ENCODE measurements around the gene MIPEP.

MIPEP gene

GRCh38 chr13:23912469-23912868, 23.3 kb upstream of the MIPEP start:
- TF ChIP-seq ZNF561 (tag by site-specific recombination; IDR thresholded peaks at IDR 0.05; ENCODE audit: borderline replicate concordance) (no peak), CTCF (tag by site-specific recombination; IDR thresholded peaks at IDR 0.05) (no peak), ZNF449 (tag by site-specific recombination; IDR thresholded peaks at IDR 0.05) (no peak), ZNF26 (tag by site-specific recombination; IDR thresholded peaks at IDR 0.05) (no peak), TCF7L2 (IDR thresholded peaks at IDR 0.05; ENCODE audit: borderline replicate concordance, low read depth, low read length) (no peak), ZNF292 (tag by site-specific recombination; IDR thresholded peaks at IDR 0.05; ENCODE audit: borderline replicate concordance, low read depth) (no peak), ZNF610 (tag by site-specific recombination; IDR thresholded peaks at IDR 0.05; ENCODE audit: borderline replicate concordance) (no peak), ZNF311 (tag by site-specific recombination; IDR thresholded peaks at IDR 0.05; ENCODE audit: borderline replicate concordance) (no peak), ZNF529 (tag by site-specific recombination; IDR thresholded peaks at IDR 0.05; ENCODE audit: insufficient replicate concordance) (no peak), HOXA7 (CRISPR knock-in tag; IDR thresholded peaks at IDR 0.05; ENCODE audit: borderline replicate concordance) (no peak), GLI2 (tag by site-specific recombination; IDR thresholded peaks at IDR 0.05; ENCODE audit: borderline replicate concordance, low read depth) (no peak), WT1 (tag by site-specific recombination; IDR thresholded peaks at IDR 0.05) (no peak), ZIC2 (tag by site-specific recombination; IDR thresholded peaks at IDR 0.05) (no peak)
- H3K36me3 ChIP-seq (ENCODE audit: control insufficient read depth in 2 of 2, insufficient read depth in 1 of 2, low read length in 2 of 2) = no peaks in the 10 kb centered on the region
- POLR2A ChIA-PET = no interaction called here
- H3K9me3 ChIP-seq (ENCODE audit: control insufficient read depth, insufficient read depth, low read depth, low read length) = no peaks in the 10 kb centered on the region
- H3K27ac ChIP-seq (ENCODE audit: extremely low read depth, low read depth, low read length) = no peak overlapping the region
- no peaks in the 10 kb centered on the region for H3K4me1 ChIP-seq (ENCODE audit: control insufficient read depth, insufficient read depth, low read length)
- no peak overlapping the region for H3K4me3 ChIP-seq (ENCODE audit: low read depth, low read length)
- CTCF ChIA-PET = no interaction called here

GRCh38 chr13:23909606-23910005, 20.4 kb upstream of the MIPEP start:
- no peak for TF ChIP-seq ZBTB11 (tag by site-specific recombination; conservative IDR thresholded peaks at IDR 0.05; ENCODE audit: low read depth)
- TF ChIP-seq ZNF837 (tag by site-specific recombination; IDR thresholded peaks at IDR 0.05) = no peak
- TF ChIP-seq WT1 (tag by site-specific recombination; IDR thresholded peaks at IDR 0.05) = no peak
- TF ChIP-seq BCL11A (tag by site-specific recombination; IDR thresholded peaks at IDR 0.05; ENCODE audit: low read depth) = no peak
- no peak for TF ChIP-seq ZNF830 (tag by site-specific recombination; IDR thresholded peaks at IDR 0.05; ENCODE audit: low read depth)
- TF ChIP-seq ZNF843 (tag by site-specific recombination; IDR thresholded peaks at IDR 0.05) = no peak
- TF ChIP-seq ZNF280D (tag by site-specific recombination; IDR thresholded peaks at IDR 0.05) = no peak
- no peaks in the 10 kb centered on the region for H3K4me1 ChIP-seq (ENCODE audit: control insufficient read depth, insufficient read depth, low read length)
- ChIA-PET CTCF (no interaction called here), POLR2A (no interaction called here)
- H3K4me3 ChIP-seq (ENCODE audit: low read depth, low read length) = no peak overlapping the region
- H3K27ac ChIP-seq (ENCODE audit: extremely low read depth, low read depth, low read length) = no peak overlapping the region
- H3K36me3 ChIP-seq (ENCODE audit: control insufficient read depth in 2 of 2, insufficient read depth in 1 of 2, low read length in 2 of 2) = no peaks in the 10 kb centered on the region
- no peaks in the 10 kb centered on the region for H3K9me3 ChIP-seq (ENCODE audit: control insufficient read depth, insufficient read depth, low read depth, low read length)

All from HEK293 (cell line).